ENCODE data around the gene ARHGAP23.
A peak's percentile ranks its signal among the peaks of the same experiment; 100 is the strongest.
"Not testable (repeated sequence)": the region's sequence is repeated elsewhere in the genome, so short reads cannot be mapped to it uniquely, and the experiment has no call there.

Gene ARHGAP23

DNA sequence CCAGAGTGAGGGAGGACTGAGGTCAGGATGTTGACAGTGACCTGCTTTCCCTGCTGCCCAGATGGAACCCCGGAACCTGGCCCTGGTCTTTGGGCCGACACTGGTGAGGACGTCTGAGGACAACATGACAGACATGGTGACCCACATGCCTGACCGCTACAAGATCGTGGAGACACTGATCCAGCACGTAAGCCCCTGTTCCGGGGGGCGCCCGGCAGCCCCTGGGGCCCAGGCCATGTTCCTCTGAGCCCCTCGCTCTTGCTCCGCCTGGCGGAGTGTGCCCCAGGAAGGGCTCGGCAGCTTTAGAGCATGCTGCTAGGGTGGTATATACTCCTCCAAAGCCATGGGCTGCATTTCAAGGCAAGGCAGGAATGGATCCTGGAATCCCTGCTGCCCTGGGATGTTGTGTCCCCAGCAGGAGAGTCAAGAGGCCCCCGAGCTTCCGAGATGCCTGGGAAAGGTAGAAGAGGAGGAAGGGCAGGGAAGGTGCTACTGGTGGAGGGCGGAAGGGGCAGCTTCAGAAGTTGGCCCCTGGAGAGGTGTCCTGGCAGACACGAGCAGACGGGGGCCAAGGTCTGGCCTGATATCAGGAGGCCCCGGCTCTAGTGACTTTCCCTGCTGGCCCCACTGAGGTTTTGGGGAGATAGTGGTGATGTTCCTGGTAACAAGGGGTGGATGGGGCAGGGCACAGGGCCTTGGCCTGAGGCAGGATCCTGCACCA is 63.2 kb downstream of the ARHGAP23 start:
- DNase-seq (ENCODE audit: low spot score) = not testable (repeated sequence)

GRCh38 chr17:38492067-38493040 is 64.1 kb downstream of the ARHGAP23 start:
- peak; percentile 40 for DNase-seq (ENCODE audit: low spot score)

GRCh38 chr17:38494152-38494551 is 65.9 kb downstream of the ARHGAP23 start:
- DNase-seq (ENCODE audit: low spot score) = not testable (repeated sequence)

- not testable (repeated sequence) for DNase-seq (ENCODE audit: low spot score)
Observed at GRCh38 chr17:38497656-38498055, 69.4 kb downstream of the ARHGAP23 start.

- DNase-seq (ENCODE audit: low spot score) = no peak
Observed at GRCh38 chr17:38498353-38498752, 70.1 kb downstream of the ARHGAP23 start.

DNA sequence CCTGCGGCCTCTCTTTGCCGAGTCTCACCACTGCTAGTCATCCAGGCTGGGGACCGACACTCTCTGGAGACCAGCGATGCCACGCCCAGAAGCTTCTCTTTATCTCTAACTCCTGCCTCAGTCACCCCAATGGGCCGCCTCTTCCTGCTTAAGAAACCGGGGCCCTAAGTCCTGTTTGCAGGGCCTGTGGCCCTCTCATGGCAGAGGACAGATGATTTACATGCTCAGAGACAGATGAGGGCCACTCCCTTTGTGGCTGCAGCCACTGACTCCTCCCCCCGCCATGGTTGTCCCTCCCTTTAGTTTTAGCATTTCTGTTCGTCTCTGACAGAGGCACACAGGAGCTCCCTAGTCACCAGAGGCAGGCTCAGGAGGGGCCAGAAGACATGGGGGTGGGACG is 71.0 kb downstream of the ARHGAP23 start:
- DNase-seq (ENCODE audit: low spot score) = not testable (repeated sequence)

DNA sequence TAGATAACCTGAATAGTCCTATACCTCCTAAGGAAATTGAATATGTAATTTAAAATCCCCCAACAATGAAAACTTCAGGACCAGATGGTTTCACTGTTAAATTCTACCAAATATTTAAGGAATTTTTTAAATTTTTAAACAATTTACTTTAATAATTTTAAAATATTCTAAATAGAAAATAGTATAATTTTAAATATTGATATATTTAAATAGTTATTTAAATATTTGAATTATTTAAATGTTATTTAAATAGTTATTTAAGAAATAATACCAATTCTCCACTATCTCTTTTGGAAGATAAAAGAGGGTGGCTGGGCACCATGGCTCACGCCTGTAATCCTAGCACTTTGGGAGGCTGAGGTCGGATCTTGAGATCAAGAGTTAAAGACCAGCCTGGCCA is 73.5 kb downstream of the ARHGAP23 start:
- not testable (repeated sequence) for DNase-seq (ENCODE audit: low spot score)

- not testable (repeated sequence) for DNase-seq (ENCODE audit: low spot score)
Observed at GRCh38 chr17:38503286-38503913, 75.1 kb downstream of the ARHGAP23 start.

DNA sequence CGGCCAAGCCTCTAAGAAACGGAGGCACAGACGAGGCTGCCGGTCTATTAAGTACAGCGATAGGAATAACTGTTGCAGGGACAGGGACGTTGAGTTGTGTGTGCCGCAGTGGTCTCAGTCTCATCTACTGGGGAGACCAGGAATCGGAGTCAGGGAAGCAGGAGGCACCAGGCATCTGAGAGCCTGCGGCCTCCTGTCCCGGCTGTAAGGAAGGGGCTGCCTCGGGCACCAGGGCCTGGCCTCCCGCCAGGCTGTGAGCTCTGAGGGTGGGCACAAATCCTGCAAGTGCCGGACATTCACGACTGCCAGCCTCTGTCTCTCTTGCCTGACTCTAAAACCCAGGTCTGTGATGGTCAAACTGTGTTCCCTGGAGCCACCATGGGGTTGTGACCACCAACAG is 76.0 kb downstream of the ARHGAP23 start:
- DNase-seq (ENCODE audit: low spot score) = no peak

DNA sequence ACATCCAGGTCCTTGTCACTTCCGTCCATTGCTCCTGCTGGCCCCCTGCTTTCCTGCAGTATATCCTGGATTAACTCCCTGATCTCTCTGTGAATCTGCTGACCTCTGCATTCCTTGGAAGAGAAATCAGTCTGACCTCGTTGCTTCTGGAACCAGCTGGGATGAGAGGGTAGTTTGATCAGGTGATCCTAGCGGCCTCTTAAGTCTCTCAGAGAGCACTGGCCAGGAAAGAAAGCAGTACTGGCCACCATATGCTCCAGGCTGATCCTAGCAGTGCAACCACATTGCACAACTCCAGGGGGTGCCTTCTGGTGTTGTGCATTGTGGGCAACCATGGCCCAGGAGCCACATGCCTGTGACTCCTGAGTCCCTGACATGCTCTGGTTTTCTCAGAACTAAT is 79.2 kb downstream of the ARHGAP23 start:
- no peak for DNase-seq (ENCODE audit: low spot score)

GRCh38 chr17:38507921-38508569 is 79.8 kb downstream of the ARHGAP23 start:
- no peak for DNase-seq (ENCODE audit: low spot score)

DNA sequence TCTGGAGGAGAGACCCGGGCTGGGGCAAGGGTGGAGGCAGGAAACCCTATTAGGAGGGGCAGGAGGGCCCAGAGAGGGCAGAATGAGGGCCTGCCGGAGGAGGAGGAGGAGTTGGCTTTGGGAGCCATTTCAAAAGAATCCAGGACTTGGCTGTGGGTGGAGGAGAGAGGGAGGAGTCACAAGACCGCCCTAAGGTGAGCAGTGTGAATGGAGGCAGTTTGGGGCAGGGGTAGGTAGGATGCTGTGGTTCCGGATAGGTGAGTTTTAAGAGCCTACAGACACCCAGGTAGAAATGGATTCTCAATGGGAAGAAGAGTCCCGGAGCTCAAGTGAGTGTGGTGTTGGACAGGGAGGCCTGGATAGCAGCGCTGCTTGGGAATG is 80.3 kb downstream of the ARHGAP23 start:
- DNase-seq (ENCODE audit: low spot score) = no peak

DNA sequence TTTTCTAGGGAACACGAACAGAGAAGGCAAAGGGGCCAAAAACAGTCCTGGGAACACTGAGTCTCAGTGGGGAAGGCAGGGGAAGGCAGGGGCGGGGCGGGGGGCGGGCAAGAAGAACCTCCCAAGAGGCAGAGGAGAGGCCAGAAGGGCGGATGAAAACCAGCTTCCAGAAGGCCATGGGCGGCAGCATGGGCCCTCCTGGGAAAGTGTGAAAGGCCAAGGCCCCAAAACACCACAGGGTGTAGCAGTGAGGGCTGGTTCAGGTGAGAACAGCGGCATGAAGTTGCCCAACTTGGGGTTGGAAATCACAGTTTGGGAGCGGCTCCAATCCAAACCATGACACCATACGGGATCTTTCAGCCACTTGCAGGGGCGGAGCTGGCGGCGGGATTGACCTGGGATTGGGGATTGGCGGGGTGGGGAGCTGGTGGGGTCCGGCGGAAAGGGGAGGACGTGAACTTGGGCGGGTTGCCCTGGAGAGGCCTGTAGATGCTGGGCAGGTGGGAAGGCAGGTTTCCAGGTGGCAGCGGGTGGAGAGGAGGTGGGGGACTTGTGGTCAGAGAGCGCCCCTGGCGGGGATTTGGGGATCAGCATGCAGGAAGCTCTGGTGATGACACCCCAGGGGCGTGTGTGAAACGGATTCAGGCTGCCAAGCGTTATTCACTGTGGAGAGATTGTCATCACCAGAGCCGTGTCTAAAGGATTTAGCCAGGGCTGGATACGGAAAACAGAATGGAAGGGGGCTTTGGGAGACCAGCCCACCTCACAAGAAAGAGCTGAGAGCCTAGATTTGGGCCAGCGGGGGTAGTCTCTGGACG is 80.9 kb downstream of the ARHGAP23 start:
- no peak for DNase-seq (ENCODE audit: low spot score)

GRCh38 chr17:38509772-38510420 is 81.6 kb downstream of the ARHGAP23 start:
- DNase-seq (ENCODE audit: low spot score) = no peak

GRCh38 chr17:38510421-38511149 is 82.3 kb downstream of the ARHGAP23 start:
- DNase-seq (ENCODE audit: low spot score) = no peak

GRCh38 chr17:38511150-38512108 is 83.2 kb downstream of the ARHGAP23 start:
- DNase-seq (ENCODE audit: low spot score) = no peak

DNA sequence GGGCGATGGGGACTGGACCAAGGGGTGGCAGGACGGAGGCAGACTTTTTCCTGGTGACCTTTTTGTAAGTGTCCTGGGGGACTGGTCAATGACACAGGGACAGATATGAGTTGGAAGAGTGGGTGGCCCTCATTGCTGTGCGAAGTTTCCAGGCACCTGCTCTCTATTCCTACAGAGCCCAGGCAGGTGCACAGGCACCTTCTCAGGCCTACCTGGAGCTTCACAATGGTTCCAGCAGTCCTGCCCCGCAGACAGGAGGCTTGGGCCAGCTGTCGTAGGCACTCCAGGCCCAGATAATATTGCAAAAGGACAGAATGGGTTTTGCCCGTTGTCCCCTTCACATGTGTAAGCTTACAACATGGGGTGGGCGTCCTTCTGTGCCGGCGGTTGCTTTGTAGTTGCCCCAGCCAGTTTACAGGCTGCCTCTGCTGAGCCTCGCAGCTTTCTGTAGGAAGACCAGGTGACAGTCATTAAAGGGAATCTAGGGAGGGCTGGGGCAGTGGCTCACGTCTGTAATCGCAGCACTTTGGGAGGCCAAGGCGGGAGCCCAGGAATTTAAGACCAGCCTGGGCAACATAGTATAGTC is 84.3 kb downstream of the ARHGAP23 start:
- no peak for DNase-seq (ENCODE audit: low spot score)

DNA sequence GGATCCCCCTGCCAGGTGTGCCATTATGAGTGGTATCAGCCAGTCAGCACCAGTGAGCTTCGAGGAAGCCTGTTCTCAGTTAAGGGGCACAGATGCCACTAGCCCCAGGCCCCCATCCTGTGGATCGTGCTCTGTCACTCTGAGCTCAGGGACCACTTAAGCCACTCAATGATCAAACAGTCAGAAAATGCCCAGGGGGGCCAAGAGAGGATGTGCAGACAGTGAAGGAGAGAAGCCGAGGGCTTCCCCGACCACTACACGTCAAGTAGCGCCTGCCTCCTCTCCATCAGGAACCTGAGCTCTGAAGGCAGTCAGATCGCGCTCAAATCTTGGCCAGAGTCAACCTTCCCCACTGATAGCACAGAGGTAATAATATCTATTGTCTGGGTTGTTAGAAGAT is 98.3 kb downstream of the ARHGAP23 start:
- DNase-seq (ENCODE audit: low spot score) = not testable (repeated sequence)

Measured in COLO829 (cell line).